Measurements from ENCODE around the gene TPCN2.

The TPCN2 gene

DNA sequence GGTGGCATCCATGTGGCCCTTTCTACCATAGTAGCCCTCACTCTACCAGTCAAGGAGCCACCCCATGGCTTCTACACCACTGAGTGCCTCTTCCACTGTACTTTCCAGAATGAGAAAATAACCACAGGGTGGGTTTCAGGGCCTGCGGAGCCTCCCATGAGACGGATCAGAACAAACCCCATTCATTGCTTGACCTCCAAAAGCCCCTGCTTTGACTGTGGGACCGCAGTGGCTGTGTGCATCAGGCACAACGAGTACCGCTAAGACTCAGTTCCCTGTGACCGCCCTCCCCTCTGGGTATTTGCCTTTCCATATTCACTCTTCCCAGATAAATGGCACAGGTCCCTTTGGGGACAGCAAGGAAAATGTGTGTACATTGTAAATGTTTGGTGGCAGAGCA, 24.2 kb upstream of the TPCN2 start:
- H3K4me1 ChIP-seq (ENCODE audit: control insufficient read depth, insufficient read depth, low read length, unreplicated experiment), result no peaks in the 10 kb centered on the region
- H3K36me3 ChIP-seq (ENCODE audit: insufficient read depth, low read length), result no peaks in the 10 kb centered on the region
- no peaks in the 10 kb centered on the region for H3K79me2 ChIP-seq (ENCODE audit: control insufficient read depth, insufficient read depth, low read length, unreplicated experiment)
- no peak overlapping the region for H2AFZ ChIP-seq (ENCODE audit: low read length, unreplicated experiment)
- H3K4me3 ChIP-seq (ENCODE audit: low read depth, low read length), result no peak overlapping the region
- no peak overlapping the region for H3K27ac ChIP-seq (ENCODE audit: low read depth, low read length)
- no peaks in the 10 kb centered on the region for H3K27me3 ChIP-seq (ENCODE audit: insufficient read depth, low read length)

DNA sequence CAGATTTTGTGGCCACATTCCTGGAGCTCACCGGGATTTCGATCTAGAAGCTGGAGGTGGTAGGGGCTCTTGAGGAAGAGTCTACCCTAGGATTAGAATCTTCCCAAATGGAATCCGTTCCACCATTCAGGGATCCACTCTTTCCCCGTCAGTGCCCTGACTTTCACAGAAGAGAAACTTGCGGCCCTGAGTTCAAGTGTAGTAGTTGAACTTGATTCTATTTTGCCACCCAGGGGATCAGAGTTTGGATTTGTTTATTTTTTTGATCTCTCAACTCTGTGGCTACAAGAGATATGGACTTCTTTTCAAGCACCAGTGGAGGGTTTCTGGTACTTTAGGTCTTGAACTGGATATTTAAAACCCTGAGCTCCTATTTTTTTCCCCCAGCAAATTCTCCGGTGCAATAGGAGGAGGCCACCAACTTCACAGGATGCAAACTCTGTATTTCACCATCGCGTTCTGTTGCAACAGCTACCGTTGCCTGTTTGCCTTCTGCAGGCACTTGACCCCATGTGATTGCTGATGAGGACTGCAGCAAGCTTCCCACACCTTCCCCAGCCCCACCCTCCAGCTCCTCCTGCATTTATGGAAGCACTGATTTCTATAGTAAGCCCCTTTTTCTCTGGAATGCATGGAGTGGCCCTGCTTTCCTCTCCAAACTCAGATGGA, 20.9 kb upstream of the TPCN2 start:
- Histone ChIP-seq H3K36me3 (ENCODE audit: insufficient read depth, low read length) (no peaks in the 10 kb centered on the region), H2AFZ (ENCODE audit: low read length, unreplicated experiment) (no peak overlapping the region), H3K79me2 (ENCODE audit: control insufficient read depth, insufficient read depth, low read length, unreplicated experiment) (no peaks in the 10 kb centered on the region), H3K4me1 (ENCODE audit: control insufficient read depth, insufficient read depth, low read length, unreplicated experiment) (no peaks in the 10 kb centered on the region), H3K27me3 (ENCODE audit: insufficient read depth, low read length) (no peaks in the 10 kb centered on the region), H3K27ac (ENCODE audit: low read depth, low read length) (no peak overlapping the region), H3K4me3 (ENCODE audit: low read depth, low read length) (no peak overlapping the region)

DNA sequence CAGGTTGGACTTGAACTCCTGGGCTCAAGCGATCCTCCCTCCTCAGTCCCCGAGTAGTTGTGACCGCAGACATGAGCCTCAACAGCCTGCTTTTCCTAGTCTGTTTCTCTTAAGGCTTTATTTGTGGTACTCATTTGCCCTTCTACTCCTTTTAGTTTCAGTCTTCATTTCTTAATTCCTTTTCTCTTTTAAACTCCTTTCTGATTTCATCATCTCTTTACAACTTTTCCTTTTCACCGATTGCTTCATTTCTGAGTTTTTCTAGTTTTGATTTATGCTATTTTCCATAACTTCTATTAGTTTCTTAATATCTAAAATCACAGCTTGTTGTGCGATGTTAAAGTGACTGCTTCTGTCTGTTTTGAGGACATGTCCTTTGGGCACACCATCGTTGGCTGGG, 18.4 kb upstream of the TPCN2 start:
- H3K27ac ChIP-seq (ENCODE audit: low read depth, low read length), result no peak overlapping the region
- H2AFZ ChIP-seq (ENCODE audit: low read length, unreplicated experiment), result no peak overlapping the region
- no peaks in the 10 kb centered on the region for H3K4me1 ChIP-seq (ENCODE audit: control insufficient read depth, insufficient read depth, low read length, unreplicated experiment)
- H3K36me3 ChIP-seq (ENCODE audit: insufficient read depth, low read length), result no peaks in the 10 kb centered on the region
- H3K4me3 ChIP-seq (ENCODE audit: low read depth, low read length), result no peak overlapping the region
- H3K79me2 ChIP-seq (ENCODE audit: control insufficient read depth, insufficient read depth, low read length, unreplicated experiment), result no peaks in the 10 kb centered on the region
- H3K27me3 ChIP-seq (ENCODE audit: insufficient read depth, low read length), result no peaks in the 10 kb centered on the region

DNA sequence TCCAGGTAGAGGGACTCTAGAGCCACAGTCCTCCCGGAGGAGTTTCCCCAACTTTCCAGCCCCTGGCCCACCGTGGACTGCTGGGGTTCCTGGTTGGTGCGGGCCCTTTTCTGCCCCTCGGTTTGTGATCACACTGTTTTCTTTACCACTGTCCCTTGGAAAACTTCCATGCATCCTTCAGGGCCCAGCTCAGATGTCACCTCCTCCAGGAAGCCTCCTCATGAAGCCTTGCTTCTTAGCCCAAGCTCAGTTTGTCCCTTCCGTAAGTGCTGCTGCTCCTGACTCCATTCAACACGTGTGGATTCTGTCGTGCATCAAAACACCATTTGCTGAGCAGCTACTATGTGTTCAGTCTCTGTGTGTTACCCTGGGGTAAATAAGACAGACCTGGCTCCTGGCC, 15.9 kb upstream of the TPCN2 start:
- H3K27ac ChIP-seq (ENCODE audit: low read depth, low read length), result no peak overlapping the region
- no peaks in the 10 kb centered on the region for H3K27me3 ChIP-seq (ENCODE audit: insufficient read depth, low read length)
- peaks cover 3% of the 10 kb centered on the region for H3K4me1 ChIP-seq (ENCODE audit: control insufficient read depth, insufficient read depth, low read length, unreplicated experiment)
- H3K79me2 ChIP-seq (ENCODE audit: control insufficient read depth, insufficient read depth, low read length, unreplicated experiment), result no peaks in the 10 kb centered on the region
- no peaks in the 10 kb centered on the region for H3K36me3 ChIP-seq (ENCODE audit: insufficient read depth, low read length)
- H3K4me3 ChIP-seq (ENCODE audit: low read depth, low read length), result no peak overlapping the region
- no peak overlapping the region for H2AFZ ChIP-seq (ENCODE audit: low read length, unreplicated experiment)

DNA sequence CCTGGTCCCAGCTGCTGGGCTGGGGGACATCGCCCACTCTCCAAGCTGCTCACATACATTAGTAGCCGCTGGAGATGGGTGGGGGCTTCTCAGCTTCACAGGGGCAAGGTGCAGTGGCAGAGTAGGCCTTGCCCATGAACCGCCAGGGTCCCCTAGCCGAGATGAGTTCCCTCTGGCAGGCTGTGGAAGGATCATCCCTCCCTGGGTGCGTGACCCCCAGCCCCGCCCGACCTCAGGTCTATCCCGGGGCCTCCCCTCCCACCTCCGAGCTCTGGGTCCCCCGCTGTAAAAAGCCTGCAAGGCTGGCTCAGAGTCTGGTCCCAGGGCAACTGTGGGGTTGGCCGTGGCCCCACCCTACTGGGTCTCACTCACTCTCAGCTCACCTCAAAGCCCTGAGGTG, 15.3 kb upstream of the TPCN2 start:
- Histone ChIP-seq H3K27me3 (ENCODE audit: insufficient read depth, low read length) (no peaks in the 10 kb centered on the region), H3K4me1 (ENCODE audit: control insufficient read depth, insufficient read depth, low read length, unreplicated experiment) (peaks cover 3% of the 10 kb centered on the region), H3K79me2 (ENCODE audit: control insufficient read depth, insufficient read depth, low read length, unreplicated experiment) (no peaks in the 10 kb centered on the region), H2AFZ (ENCODE audit: low read length, unreplicated experiment) (no peak overlapping the region), H3K4me3 (ENCODE audit: low read depth, low read length) (no peak overlapping the region), H3K27ac (ENCODE audit: low read depth, low read length) (no peak overlapping the region), H3K36me3 (ENCODE audit: insufficient read depth, low read length) (no peaks in the 10 kb centered on the region)

DNA sequence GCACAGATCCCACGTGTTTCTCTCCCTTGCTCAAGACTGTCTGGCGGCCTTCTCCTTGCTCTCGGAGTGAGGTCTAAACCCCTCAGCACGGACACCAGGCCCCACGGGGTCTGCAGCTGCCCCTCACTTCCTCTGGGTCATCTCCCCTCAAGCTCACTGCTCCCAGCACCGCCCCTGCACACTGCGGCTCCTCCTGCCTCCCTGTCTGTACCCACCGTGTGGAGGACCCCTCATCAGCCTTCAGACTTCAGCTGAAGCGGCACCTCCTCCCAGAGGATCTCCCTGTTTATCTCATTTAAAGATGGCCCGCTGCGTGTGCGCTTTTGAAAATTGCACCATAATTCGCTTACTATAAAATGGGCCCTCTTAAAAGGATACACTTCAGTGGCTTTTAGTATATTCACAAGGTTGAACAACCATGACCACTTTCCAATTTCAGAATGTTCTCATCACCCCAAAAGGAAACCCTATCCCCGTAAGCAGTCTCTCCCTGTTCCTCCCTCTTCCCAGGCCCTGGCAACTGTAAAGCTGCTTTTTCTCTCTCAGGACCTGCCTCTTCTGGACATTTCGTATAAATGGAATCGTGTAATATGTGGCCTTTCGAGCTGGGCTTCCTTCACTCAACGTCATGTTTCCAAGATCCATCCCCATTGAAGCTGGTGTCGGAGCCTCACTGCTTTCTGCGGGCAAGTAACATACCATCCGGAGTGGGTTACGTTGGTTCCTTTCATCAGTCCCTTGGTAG, 14.4 kb upstream of the TPCN2 start:
- Histone ChIP-seq H3K4me3 (ENCODE audit: low read depth, low read length) (no peak overlapping the region), H2AFZ (ENCODE audit: low read length, unreplicated experiment) (no peak overlapping the region), H3K79me2 (ENCODE audit: control insufficient read depth, insufficient read depth, low read length, unreplicated experiment) (no peaks in the 10 kb centered on the region), H3K27ac (ENCODE audit: low read depth, low read length) (no peak overlapping the region), H3K36me3 (ENCODE audit: insufficient read depth, low read length) (no peaks in the 10 kb centered on the region), H3K4me1 (ENCODE audit: control insufficient read depth, insufficient read depth, low read length, unreplicated experiment) (peaks cover 3% of the 10 kb centered on the region), H3K27me3 (ENCODE audit: insufficient read depth, low read length) (no peaks in the 10 kb centered on the region)

DNA sequence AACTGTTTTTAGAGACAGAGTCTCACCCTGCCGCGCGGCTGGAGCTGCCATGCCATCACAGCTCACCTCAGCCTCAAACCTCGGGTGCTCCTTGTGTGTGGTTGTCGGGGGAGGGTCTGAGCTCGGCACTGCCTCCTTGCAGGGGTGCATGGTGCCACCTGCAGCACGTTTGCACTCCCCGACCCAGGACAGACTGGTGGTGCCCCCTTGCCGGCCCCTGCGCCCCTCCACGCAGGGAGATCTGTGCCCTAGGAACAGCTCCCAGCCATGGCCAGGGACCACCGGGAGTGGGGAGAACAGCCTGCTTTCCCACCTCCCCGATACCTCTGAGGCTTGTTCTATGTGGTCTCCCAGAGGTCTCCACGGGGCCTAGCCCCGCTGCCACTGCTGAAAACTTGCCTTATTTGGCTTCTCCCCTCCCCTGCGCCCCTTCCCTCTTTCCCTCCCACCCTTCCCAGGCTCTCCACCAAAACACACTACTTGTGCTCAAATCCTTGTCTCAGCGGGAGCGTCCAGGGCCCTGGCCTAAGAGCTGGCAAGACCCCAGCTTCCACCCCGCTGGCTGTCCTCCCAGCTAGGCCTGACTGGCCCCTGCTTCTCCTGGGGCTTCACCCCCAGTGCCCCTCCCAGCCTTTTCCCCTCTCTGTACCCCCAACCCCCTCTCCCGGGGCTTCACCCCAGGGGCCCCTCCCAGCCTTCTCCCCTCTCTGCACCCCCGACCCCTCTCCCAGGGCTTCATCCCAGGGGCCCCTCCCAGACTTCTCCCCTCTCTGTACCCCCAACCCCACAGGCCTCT, 13.4 kb upstream of the TPCN2 start:
- Histone ChIP-seq H3K4me3 (ENCODE audit: low read depth, low read length) (no peak overlapping the region), H3K27me3 (ENCODE audit: insufficient read depth, low read length) (no peaks in the 10 kb centered on the region), H3K27ac (ENCODE audit: low read depth, low read length) (no peak overlapping the region), H3K4me1 (ENCODE audit: control insufficient read depth, insufficient read depth, low read length, unreplicated experiment) (peaks cover 3% of the 10 kb centered on the region), H3K36me3 (ENCODE audit: insufficient read depth, low read length) (no peaks in the 10 kb centered on the region), H3K79me2 (ENCODE audit: control insufficient read depth, insufficient read depth, low read length, unreplicated experiment) (no peaks in the 10 kb centered on the region), H2AFZ (ENCODE audit: low read length, unreplicated experiment) (no peak overlapping the region)

DNA sequence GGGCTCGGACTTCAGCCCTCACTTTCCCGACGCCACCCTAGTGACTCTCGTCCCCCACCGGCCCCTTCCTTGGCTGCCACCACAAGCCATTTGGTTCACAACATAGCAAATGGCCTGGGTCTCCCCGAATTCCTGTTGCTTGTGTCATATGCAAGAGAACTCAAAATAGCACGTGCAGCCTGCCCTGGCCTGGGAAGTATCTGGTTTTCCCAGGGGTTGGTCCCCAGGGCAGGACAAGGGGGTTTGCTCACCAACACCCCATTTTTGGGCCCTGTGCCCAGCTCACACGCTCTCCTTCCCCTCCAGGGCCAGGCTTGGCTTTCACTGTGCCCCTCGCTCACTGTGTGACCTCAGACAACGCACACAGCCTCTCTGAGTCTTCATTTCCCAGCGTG, 12.8 kb upstream of the TPCN2 start:
- Histone ChIP-seq H3K4me3 (ENCODE audit: low read depth, low read length) (no peak overlapping the region), H2AFZ (ENCODE audit: low read length, unreplicated experiment) (no peak overlapping the region), H3K4me1 (ENCODE audit: control insufficient read depth, insufficient read depth, low read length, unreplicated experiment) (peaks cover 4% of the 10 kb centered on the region), H3K27me3 (ENCODE audit: insufficient read depth, low read length) (no peaks in the 10 kb centered on the region), H3K36me3 (ENCODE audit: insufficient read depth, low read length) (no peaks in the 10 kb centered on the region), H3K27ac (ENCODE audit: low read depth, low read length) (no peak overlapping the region), H3K79me2 (ENCODE audit: control insufficient read depth, insufficient read depth, low read length, unreplicated experiment) (no peaks in the 10 kb centered on the region)

DNA sequence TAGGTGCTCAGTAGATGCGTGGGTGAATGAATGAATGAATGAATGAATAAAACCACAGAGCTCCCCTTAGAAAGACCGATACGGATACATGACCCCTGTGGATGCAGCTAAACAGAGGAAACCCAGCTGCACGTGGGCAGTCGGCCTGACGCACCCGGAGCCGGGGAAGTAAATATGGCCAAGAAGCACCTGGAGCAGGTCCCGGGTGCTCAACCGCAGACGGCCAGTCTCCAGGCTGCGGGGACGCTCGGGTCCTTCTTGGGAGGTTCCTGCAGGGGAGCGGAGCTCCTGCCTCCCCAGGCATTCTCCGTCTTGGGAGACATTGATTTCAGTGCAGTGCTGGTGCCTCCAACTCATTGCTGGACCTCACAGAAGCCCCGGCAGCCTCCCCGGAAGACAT, 11.7 kb upstream of the TPCN2 start:
- Histone ChIP-seq H3K79me2 (ENCODE audit: control insufficient read depth, insufficient read depth, low read length, unreplicated experiment) (no peaks in the 10 kb centered on the region), H3K27ac (ENCODE audit: low read depth, low read length) (no peak overlapping the region), H3K4me3 (ENCODE audit: low read depth, low read length) (no peak overlapping the region), H3K4me1 (ENCODE audit: control insufficient read depth, insufficient read depth, low read length, unreplicated experiment) (peaks cover 10% of the 10 kb centered on the region), H3K36me3 (ENCODE audit: insufficient read depth, low read length) (no peaks in the 10 kb centered on the region), H3K27me3 (ENCODE audit: insufficient read depth, low read length) (no peaks in the 10 kb centered on the region), H2AFZ (ENCODE audit: low read length, unreplicated experiment) (no peak overlapping the region)

DNA sequence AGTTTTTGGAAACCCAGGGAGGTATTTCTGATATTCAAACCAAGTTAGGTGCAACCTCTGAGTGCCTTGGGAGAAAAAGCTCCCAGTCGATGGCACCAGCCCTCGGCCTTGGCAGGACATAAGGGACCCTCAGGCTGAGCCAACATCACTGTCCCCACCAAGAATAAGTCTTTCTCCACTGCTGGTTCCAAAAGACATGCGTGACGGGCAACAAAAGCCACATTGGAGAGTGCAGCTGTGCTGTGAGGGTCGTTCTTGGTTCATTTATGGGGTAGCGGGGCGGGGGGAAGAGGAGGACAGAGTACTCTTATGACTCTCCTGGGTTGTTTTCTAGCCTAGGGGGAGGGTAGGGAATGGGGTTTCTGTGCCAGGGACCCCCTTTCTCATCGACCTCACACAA, 11.2 kb upstream of the TPCN2 start:
- Histone ChIP-seq H3K4me3 (ENCODE audit: low read depth, low read length) (no peak overlapping the region), H3K36me3 (ENCODE audit: insufficient read depth, low read length) (no peaks in the 10 kb centered on the region), H3K4me1 (ENCODE audit: control insufficient read depth, insufficient read depth, low read length, unreplicated experiment) (peaks cover 10% of the 10 kb centered on the region), H2AFZ (ENCODE audit: low read length, unreplicated experiment) (no peak overlapping the region), H3K27ac (ENCODE audit: low read depth, low read length) (no peak overlapping the region), H3K27me3 (ENCODE audit: insufficient read depth, low read length) (no peaks in the 10 kb centered on the region), H3K79me2 (ENCODE audit: control insufficient read depth, insufficient read depth, low read length, unreplicated experiment) (no peaks in the 10 kb centered on the region)
